ENCODE data around the gene PPCDC.

DNA sequence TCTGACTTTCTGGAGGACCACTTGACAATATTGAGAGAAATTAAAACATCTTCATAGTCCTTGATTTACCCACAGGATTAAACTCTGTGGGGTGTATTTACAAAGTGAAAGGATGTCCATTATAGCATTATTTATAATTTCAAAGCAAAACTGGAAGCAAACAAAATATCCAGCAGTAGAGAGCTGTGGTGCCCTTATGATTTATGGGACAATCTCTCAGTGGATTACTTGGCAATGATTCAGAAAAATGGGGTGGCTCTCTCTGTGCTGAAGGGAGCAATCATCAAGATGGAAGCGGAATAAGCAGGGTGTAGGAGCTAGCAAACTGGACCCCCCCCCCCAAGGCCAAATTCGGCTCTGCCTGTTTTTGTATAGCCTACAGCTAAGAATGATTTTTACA, 9.0 kb downstream of the PPCDC start:
- no peak for TF ChIP-seq SIN3A (IDR thresholded peaks at IDR 0.05; ENCODE audit: borderline replicate concordance, low read depth, low read length)
- TF ChIP-seq SMC3 (IDR thresholded peaks at IDR 0.05; ENCODE audit: low read depth, low read length), result no peak
- no peak for TF ChIP-seq JUND (IDR thresholded peaks at IDR 0.05)
- TF ChIP-seq, protein P1, sequence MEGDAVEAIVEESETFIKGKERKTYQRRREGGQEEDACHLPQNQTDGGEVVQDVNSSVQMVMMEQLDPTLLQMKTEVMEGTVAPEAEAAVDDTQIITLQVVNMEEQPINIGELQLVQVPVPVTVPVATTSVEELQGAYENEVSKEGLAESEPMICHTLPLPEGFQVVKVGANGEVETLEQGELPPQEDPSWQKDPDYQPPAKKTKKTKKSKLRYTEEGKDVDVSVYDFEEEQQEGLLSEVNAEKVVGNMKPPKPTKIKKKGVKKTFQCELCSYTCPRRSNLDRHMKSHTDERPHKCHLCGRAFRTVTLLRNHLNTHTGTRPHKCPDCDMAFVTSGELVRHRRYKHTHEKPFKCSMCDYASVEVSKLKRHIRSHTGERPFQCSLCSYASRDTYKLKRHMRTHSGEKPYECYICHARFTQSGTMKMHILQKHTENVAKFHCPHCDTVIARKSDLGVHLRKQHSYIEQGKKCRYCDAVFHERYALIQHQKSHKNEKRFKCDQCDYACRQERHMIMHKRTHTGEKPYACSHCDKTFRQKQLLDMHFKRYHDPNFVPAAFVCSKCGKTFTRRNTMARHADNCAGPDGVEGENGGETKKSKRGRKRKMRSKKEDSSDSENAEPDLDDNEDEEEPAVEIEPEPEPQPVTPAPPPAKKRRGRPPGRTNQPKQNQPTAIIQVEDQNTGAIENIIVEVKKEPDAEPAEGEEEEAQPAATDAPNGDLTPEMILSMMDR (IDR thresholded peaks at IDR 0.05), result no peak
- no peak for TF ChIP-seq RAD21 (IDR thresholded peaks at IDR 0.05; ENCODE audit: low read length)
- no peak for TF ChIP-seq GABPA (IDR thresholded peaks at IDR 0.05; ENCODE audit: low read depth)
- TF ChIP-seq FOSL2 (IDR thresholded peaks at IDR 0.05; ENCODE audit: borderline replicate concordance, low read depth), result no peak
- no peak for TF ChIP-seq RFX5 (IDR thresholded peaks at IDR 0.05; ENCODE audit: low read length)
- no peak for TF ChIP-seq NRF1 (IDR thresholded peaks at IDR 0.05; ENCODE audit: low read depth, low read length)
